GM18909 (cell line): ENCODE measurements around the gene SKIL.

ENCODE experiments used
- ATAC-seq: cut with Tn5 transposase; IDR thresholded peaks from one replicate; pipeline ENCODE4 v1.9.1; 2021; ENCODE audit warnings: mild to moderate bottlenecking; ENCODE audit not compliant: unreplicated experiment, poor library complexity

The SKIL gene

DNA sequence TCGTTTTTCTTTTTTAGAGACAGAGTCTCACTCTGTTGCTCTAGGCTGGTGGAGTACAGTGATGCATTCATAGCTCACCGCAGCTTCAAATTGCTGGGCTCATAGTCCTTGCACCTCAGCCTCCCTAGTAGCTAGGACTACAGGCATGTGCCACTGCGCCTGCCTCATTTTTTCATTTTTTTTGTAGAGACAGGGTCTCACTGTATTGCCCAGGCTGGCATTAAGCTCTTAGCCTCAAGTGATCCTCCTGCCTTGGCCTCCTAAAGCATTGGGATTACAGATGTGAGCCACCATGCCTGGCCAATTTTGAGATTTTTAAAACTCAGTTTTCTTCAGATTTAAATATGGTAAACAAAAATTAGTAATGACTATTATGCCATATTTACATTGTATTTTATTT lies 29.0 kb downstream of the SKIL start:
- no peak for ATAC-seq

DNA sequence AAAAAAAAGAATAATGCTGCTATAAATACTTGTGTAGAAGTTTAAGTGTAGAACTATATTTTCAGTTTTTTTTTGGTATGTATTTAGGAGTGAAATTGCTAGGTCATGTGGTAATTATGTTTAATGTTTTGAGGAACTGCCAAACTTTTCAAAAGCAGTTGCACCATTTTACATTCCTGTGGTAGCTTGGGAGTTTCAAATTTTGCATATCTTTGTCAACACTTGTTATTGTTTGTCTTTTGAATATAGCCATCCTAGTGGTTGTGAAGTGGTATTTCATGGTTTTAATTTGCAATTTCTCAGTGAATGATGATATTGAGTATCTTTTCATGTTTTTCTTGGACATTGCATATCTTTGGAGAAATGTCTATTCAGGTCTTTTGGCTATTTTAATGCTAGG lies 30.4 kb downstream of the SKIL start:
- ATAC-seq, result no peak

DNA sequence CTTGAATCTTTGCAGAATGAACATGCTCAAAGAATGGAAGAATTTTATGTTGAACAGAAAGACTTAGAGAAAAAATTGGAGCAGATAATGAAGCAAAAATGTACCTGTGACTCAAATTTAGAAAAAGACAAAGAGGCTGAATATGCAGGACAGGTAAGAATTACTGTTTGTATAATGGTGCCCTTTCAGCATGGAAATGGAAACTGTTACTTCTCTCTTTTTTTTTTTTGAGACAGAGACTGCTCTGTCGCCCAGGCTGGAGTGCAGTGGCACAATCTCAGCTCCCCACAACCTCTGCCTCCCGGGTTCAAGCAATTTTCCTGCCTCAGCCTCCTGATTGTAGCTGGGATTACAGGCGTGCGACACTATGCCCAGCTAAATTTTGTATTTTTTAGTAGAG lies 33.6 kb downstream of the SKIL start:
- no peak for ATAC-seq

DNA sequence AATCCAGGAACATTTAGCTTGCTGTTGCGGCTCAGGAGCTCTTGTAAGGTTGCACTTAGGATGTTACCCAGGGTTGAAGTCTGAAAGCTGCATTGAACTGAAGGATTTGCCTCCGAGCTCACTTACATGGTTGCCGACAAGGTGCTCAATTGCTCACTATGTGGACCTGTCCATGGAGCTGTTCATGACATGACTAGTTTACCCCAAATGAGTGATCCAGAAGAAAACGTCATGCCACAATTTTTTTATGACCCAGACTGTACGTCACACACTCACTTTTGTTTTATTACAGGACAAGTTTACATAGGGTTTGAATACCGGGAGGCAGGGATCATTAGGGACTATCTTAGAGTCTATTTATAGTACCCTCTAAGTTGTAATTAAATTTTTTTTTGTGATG lies 40.2 kb downstream of the SKIL start:
- no peak for ATAC-seq

DNA sequence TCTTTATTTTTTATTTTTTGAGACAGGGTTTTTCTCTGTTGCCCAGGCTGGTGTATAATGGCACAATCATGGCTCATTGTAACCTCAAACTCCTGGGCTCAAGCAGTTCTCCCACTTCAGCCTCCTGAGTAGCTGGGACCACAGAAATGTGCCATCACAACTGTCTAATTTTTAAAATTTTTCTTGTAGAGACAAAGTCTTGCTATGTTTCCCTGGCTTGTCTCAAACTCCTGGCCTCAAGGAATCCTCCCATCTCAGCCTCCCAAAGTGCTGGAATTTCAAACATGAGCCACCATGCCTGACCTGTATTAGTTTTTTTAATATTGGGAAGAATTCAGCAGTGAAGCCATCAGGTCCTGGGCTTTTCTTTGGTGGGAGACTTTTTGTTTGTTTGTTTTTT lies 47.6 kb downstream of the SKIL start:
- no peak for ATAC-seq

DNA sequence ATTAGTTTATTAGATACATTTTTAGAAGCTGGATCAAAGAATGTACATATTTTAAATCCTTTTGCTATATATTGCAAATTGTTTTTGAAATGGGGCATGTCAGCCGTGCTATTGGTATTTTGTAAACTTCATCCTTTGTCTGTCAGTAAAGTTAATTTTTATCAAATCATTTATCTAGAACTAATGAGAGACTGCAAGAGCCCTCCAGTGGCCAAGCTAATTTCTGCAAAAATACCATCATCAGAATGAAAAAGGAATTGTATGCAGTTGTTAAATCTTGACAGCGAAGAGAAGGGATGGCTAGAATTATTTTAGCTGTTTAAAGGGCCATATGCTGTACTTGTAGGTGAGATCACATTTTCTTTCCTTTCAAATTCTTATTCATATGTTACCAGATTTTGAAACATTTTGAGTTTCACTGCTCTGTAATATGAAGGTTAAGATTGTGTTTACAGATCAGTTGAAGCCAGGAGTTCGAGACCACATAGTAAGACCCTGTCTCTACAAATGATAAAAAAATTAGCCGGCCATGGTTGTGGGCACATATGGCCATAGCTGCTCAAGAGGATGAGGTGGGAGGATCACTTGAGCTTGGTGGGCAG lies 53.0 kb downstream of the SKIL start:
- no peak for ATAC-seq

DNA sequence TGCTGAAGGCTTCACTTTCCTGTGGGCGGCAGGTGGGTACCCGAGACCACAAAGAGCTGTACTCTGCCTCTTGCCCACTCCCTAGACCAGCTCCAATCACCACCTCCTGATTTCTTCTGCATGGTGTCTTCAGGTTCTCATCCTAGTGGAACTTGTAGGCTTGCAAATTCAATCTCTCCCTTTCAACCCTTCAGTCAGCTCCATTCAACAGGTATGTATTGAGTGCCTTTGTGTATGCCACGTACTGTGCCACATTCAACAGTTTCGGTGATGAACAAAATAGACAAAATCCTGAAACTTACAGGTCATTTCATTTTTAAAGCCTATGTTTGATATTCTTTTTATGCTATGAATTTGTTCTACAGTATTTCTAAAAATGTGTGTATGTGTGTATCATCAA lies 55.8 kb downstream of the SKIL start:
- no peak for ATAC-seq

DNA sequence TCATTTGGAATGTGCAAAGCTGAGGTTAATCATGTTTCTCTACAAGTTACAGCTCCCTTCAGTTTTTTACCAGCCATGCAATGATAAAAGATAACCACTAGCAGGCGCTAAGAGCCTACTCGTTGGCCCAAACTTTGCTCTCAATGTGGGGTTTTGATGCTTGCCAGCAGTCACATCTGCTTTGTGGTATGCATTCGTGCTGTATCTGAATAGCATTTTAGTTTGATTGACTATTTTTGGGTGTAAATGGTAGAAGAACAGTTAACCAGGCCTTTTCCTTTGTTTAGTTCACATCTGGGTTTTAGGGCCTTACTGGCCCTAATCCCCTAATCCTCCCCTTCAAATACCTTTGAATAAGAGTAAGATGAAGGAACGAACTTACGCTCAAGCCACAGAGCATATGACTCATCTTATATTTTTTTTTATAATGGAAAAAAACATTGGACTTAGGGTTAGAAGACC lies 56.7 kb downstream of the SKIL start:
- peak; percentile 63 for ATAC-seq

DNA sequence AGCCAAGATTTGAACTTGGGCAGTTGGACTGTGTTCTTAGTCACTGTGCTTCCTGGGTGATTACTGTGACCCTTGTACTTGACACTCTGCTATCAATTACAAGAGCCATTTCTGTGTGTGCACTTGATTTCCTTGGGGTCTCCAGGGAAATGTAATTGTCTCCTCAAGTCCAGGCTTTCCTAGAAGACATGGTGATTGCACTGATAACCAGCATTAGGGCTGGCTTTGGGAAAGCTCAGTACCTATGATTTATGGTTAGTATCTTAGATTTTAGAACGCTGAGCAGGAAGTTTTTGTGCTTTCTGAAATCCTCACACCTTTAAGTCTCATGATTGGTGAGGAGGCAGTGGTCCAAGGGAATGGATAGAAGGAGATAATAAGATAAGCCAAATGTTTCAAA lies 59.6 kb downstream of the SKIL start:
- no peak for ATAC-seq

DNA sequence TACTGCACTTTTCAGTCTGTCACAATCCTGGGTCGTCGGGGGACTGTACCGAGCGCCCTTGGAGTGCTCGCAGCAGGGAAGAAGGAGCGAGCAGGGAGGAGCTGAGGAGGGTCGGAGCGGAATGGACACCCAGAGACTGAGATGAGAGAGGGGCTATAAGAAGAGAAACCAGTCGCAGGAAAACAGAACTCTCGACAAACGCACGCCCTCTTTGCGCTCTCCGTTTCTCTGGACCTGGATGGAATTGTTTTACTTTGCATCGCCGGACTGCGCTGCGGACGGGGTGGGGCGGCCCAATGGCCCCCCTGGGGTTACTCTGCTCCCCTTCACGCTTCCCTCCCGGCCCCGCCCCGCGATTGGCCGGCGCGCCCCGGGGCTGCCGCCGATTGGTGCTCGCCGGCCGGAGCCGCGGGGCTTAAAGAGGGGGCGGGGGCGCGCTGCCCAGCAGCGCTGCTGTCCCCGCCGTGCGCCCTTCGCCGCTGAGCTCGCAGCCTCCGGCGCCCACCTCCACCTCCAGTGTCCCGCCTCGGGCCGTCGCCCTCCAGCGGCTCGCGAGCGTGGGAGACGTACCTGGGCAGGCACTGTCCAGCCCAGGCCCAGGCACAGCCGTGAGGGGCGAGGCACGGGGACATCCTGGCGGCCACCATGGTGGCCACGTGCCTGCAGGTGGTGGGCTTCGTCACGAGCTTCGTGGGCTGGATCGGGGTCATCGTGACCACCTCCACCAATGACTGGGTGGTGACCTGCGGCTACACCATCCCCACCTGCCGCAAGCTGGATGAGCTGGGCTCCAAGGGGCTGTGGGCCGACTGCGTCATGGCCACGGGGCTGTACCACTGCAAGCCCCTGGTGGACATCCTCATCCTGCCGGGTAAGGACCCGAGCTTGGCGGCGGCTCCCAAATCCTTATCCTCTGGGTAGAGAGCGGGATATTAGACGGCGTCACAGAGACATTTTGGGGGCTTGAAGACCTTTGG lies 61.2 kb downstream of the SKIL start, which contains the start of gene CLDN11:
CLDN11 (plus strand) TSS at position 447 of the 977 bp plus-strand sequence; CDS start at position 646, 199 bp downstream.
- no peak for ATAC-seq

DNA sequence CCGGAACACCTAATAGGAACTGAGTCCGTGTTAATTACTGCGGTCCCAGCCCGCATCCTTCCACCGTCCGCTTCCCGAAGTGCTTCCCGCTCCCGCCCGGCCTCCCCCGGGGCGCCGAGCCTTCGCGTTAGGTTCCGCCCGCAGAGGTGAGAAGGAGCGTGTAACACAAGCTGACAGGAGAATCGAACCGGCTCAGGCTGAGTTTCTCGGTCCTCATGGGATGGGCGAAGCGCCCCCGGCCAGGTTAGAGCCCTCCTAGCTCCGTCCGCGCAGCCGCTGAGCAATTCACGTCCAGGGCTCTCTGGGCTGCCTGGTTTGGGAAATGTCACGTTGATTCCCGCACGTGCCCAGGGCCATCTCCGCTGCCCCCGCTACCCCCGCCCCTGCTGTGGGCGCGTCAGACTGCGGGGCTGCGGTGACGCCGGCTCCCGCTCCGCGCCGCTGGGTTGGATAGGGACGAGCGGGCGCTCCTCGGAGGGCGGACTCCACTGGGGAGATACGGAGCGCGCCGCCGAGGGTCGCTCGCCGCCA lies 62.1 kb downstream of the SKIL start:
- no peak for ATAC-seq

DNA sequence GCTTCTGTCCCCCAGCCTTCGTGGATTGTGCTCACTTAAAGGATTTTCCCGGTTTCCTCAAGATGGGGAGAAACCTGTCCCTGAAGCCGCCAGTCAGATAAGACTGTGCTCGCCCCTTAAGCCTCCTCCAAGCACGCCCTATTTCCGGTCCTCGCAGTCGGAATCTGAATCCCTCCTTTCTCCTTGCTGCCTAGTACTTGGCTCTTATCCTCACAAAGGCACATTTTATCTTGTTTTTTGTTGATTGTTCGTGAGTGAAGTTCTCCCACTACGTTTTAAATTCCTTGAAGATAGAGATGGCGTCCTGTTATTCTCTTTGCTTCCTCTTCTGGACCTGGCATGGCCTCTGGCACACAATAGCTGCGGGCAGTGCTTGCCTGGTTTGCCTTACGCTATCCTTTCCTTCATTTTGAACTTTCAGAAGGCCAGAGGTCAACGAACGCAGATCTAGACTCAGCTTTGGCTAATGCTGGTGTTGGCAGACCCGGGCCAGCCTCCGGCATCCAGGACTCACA lies 62.8 kb downstream of the SKIL start:
- no peak for ATAC-seq

DNA sequence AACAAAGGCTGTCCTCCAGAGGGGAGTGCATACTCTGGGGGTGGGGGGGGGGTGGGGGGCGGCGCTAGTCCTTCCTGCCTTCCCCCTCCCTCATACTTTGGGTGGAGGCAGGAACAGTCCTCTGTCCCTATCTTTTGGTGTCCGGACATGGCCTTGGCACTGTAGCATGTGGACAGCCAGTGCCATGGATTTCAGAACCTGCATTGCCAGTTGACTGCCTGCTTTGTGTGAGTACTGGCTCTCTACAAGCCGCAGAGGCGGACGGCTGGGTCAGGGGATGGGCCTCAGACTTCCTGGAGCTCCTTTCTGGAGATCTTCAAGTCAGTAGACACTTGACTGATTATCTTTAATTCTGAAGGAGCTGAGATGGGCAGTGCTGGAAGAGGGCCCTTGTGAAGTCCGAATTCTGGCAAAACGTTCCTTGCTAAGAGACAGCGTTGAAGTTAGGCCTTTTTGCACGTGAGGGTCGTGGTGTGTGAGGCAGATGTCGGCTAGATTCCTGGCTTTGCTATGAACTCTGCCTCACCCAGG lies 63.7 kb downstream of the SKIL start:
- ATAC-seq, result no peak

DNA sequence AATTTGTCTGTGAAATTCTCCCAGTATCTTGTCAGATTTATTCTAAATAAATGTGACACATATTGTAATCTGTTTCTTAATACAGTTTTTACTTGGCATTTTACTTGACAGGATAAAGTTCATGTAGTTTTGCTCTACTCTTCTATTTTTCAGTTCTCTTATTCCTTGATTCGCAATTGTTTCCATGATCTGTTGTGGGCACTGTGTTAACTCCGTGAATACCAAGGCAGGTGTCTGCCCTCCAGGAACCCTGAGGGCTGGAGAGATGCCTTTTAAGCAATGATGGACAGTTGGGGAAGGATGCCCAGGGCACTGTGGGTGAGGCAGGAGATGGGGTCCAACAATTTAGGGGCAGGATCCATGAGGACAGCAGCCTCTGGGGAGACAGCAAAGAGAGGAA lies 64.2 kb downstream of the SKIL start:
- ATAC-seq, result no peak

DNA sequence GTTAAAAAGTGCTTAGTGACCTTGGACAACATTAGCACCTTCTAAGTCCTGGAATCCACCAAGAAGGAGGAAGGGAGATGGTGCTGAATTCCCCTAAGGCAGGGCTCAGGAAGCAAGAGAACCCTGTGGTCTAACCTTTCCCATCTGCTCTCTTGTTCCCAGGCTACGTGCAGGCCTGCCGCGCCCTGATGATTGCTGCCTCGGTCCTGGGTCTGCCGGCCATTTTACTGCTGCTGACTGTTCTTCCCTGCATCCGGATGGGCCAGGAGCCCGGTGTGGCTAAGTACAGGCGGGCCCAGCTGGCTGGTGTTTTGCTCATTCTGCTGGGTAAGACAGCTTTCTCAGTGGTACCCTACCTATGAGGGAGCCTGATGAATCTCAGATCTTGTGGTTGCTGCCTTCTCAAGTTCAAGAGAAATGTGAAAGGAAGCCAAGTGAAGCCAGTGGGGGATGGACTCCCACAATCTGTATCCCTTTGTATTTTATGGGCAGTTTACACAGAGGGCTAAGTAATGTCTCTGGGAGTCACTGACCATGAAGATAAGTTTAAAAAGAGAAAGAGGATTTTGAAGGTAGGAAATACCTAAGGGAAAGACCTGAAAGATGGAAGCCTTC lies 65.6 kb downstream of the SKIL start:
- no peak for ATAC-seq

DNA sequence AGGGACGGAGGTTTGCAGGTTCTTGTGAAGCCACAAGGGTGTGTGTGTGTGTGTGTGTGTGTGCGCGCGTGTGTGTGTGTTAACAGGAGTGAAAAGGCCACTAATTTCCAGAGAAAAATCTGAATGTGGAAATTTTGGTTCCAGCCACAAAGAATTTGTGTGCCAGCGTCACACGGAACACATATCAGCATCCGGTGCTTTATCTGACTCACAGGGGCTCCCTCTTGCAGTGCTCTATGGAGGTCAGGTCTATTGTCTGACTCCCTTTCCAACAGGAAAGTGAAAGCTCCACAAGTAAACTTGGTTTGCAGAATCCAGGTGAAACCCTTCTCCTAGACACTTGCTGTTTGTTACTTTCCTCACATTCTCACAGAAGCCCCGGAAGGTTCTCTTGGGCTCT lies 67.4 kb downstream of the SKIL start:
- no peak for ATAC-seq

DNA sequence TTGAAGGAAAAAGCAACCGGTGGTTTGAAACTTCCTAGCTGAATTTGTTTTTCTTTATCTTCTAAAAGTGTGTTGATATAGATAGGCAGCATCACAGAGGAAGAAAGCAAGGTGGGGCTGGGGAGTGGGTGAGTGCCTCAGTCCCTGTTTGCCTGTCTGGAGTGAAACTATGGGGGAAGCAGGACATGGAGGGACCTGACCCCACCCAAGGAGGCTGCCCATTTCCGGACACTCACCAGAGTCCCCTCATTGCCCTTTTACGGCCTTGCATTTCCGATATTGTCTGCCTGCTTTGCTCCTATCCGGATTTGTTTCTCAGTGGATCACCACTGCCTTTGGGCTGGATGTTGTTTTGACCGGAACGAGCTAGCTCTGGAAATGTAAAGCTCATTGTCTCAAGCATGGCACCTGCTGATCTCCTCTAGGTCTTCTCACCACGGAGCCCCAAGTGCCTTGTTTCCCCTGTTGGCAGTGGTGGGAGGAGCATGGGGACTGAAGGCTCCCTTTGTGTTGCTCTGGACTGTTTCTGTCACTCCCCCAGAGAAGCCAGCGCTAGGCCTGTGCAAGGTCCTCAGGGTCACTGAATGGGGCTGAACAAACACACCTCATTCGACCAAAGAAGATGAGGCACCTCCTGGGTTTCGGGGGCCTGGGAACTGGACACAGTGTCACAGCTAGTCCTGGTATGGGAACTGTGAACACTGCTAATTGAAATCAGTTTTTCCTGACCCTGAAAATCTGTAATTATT lies 68.2 kb downstream of the SKIL start:
- ATAC-seq, result no peak

DNA sequence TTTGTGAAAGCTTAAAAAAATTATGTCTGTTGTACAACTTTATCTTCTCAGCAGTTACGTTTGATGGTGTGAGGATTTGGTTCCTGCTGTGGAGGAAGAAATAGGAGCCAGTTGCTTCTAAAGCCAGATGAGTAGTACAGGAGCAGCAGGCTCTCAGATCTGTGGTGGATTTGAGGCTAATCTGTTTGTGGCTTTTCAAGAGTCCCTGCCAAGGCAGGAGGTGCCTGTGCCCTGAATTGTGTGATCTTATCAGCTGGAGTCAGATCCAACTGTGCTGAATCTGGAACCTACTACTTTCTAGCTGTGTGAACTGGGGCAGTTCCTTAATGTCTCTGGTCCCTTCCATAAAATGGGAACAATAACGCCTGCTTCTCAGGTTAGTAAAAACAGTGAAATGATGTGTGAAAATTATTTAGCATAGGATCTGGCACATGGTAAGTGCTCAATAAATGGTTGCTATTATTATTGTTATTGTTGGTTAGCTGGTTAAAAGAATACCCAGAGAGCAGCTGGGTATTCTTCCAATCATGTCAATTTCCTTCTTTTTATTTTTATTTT lies 68.8 kb downstream of the SKIL start:
- no peak for ATAC-seq

DNA sequence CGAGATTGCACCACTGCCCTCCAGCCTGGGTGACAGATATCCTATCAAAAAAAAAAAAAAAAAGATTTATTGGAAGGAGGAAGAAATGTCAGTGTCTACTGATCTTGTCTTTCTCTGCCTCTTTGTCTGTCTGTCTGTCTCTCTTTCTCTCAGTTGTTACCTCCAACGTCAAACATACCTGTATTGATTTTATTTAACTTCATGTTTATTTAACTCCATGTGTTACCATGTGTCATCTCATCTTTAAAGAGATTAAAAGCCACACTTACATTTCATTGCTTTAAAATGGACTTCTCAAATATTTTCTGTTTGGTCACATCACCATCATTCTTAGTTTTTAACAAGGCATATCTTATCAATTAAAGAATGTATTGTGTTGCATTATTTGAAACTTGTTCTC lies 70.6 kb downstream of the SKIL start:
- ATAC-seq, result no peak
